Thymus (tissue), 11 donors: ENCODE measurements around the gene RPEL1. TPM values are rescaled to one million over a fixed set of nuclear protein-coding genes. Genes with fewer than 3 reads are reported as not detected.

Source experiments
- DNase-seq, 9 donors: peaks; one replicate each; pipeline ENCODE4 v3.0.0-alpha.2; 2013; ENCODE audit warnings: low spot score in 9 of 9, low read depth in 6 of 9, missing footprints in 1 of 9
- H3K27ac ChIP-seq, 2 donors: one replicate each; pipeline ENCODE4 v1.5.1; 2013; ENCODE audit warnings: control low read depth in 1 of 2, low read depth in 1 of 2, low read length in 1 of 2, mild to moderate bottlenecking in 1 of 2, moderate library complexity in 1 of 2
- H3K27me3 ChIP-seq, 2 donors: one replicate each; pipeline ENCODE4 v1.5.1; 2013; ENCODE audit warnings: low read length in 1 of 2; ENCODE audit not compliant: control insufficient read depth in 2 of 2, insufficient read depth in 1 of 2
- H3K36me3 ChIP-seq, 2 donors: one replicate each; pipeline ENCODE4 v1.5.1; 2013; ENCODE audit warnings: low read length in 1 of 2, mild to moderate bottlenecking in 1 of 2, moderate library complexity in 1 of 2; ENCODE audit not compliant: control insufficient read depth in 2 of 2, insufficient read depth in 2 of 2
- H3K4me1 ChIP-seq, 2 donors: one replicate each; pipeline ENCODE4 v1.5.1; 2013; ENCODE audit warnings: low read length in 2 of 2; ENCODE audit not compliant: control insufficient read depth in 2 of 2, insufficient read depth in 2 of 2
- H3K4me3 ChIP-seq, 2 donors: one replicate each; pipeline ENCODE4 v1.5.1; 2013; ENCODE audit warnings: low read length in 2 of 2, control low read depth in 1 of 2, mild to moderate bottlenecking in 1 of 2
- H3K9me3 ChIP-seq, 2 donors: one replicate each; pipeline ENCODE4 v1.5.1; 2013; ENCODE audit warnings: low read length in 1 of 2, mild to moderate bottlenecking in 1 of 2; ENCODE audit not compliant: control insufficient read depth in 2 of 2, insufficient read depth in 1 of 2
- WGBS: extraction: QIAGEN DNeasy Blood & Tissue Kit; methylation state at CpG from one replicate; pipeline ENCODE4 v1.1.7; 2013; 5-methylcytosine and 5-hydroxymethylcytosine counted together
- polyA plus RNA-seq: library from polyadenylated mRNA; stranded (reverse); fragments of 200-250 nt; gene quantifications from one replicate; pipeline ENCODE4 v1.2.3, GENCODE V29; 2013
- total RNA-seq: library from RNA; stranded (reverse); fragments of 120-200 nt; gene quantifications from one replicate; pipeline ENCODE4 v1.2.4, GENCODE V29; 2013
- donor health status: healthy.

Gene RPEL1
- total and polyA plus RNA-seq, 2 donors, result 0.02 to 0.05 TPM

DNA sequence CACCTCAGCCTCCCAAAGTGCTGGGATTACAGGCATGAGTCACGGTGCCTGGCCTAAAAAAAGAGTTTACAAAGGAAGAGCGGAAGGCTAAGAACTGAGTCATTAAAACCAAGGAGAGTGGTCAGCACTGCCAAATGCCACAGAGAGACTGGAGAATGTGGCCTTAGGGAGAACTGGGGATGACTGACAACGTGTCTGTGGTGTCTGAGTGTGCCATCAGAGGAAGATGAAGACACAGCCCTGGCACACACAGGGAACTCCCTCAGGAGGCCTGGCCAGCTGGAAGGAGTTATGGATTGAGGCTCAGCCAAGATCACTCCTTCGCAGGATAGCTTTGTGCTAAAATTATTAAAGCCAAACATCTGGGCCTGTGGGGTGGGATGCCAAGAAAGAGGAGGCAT, 27.4 kb downstream of the RPEL1 start:
- H3K4me3 ChIP-seq, result no peak overlapping the region
- 84% methylated on average over 4 of the region's 4 CpGs for WGBS

DNA sequence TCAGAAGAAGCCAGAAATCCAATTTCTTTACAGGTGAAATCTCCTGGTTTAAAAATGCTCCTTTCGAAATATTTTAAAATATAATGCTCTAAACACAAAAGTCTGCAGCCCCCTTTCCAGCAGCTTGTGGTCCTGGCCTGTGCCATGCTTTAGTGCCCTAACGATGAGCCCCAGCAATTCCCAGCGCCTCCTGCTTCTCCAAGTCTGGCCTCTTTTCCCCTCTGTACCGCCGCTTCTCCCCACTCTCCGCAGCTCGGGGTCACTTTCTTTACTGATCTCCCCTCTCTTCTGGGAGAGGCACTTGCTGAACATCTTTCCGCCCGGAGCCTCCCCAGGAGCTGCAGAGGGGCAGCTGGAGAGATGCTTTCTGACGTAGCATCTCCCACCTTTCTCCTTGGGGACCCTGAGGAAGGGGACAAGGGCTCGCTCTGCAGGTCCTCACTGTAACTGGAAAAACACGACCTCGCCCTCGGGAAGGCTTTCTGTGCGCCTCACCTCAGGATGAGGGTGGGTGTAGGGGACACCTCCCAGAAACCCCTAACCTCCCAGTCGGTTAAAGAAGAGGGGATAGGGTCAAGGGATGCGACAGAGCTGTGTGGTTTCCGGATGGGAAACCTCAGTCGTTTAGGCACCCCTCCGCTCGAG, 30.7 kb downstream of the RPEL1 start:
- Histone ChIP-seq H3K4me3 (peak overlapping the region in 1 of 2 donors; percentile 47), H3K4me1 (peaks cover 13 to 18% of the 10 kb centered on the region in 2 donors), H3K27ac (no peak overlapping the region), H3K36me3 (no peaks in the 10 kb centered on the region), H3K27me3 (peaks cover 18 to 62% of the 10 kb centered on the region in 2 donors), H3K9me3 (no peaks in the 10 kb centered on the region)
- DNase-seq, result no peak
- 13% methylated on average over 21 of the region's 21 CpGs for WGBS

More for the DNA sequence above, 27.4 kb downstream of the RPEL1 start:
- Histone ChIP-seq H3K27ac (no peak overlapping the region), H3K9me3 (no peaks in the 10 kb centered on the region), H3K4me1 (peaks cover 12 to 13% of the 10 kb centered on the region in 2 donors), H3K27me3 (peaks cover 14 to 36% of the 10 kb centered on the region in 2 donors), H3K36me3 (no peaks in the 10 kb centered on the region)
- no peak for DNase-seq

DNA sequence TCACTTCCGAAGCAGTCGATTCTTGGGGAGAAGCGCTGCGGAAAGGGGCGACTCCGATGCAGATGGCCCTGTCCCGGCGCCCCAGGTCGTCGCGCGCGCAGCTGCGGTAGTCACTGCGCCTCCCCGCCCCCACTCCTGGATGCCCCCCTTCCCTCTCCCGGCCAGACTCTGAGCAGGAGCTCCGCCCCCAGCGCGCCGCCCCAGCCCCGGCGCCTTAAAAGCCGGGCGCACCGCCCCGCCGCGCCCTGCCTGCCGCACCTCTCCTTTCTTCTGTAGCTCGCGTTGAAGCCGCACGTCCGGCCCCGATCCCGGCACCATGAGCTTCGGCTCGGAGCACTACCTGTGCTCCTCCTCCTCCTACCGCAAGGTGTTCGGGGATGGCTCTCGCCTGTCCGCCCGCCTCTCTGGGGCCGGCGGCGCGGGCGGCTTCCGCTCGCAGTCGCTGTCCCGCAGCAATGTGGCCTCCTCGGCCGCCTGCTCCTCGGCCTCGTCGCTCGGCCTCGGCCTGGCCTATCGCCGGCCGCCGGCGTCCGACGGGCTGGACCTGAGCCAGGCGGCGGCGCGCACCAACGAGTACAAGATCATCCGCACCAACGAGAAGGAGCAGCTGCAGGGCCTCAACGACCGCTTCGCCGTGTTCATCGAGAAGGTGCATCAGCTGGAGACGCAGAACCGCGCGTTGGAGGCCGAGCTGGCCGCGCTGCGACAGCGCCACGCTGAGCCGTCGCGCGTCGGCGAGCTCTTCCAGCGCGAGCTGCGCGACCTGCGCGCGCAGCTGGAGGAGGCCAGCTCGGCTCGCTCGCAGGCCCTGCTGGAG, 31.4 kb downstream of the RPEL1 start, which contains the start of gene INA:
Gene INA (plus strand): TSS at position 243 of the 817 bp plus-strand sequence. CDS start 74 bp downstream, at position 317.
- H3K4me1 ChIP-seq, result peaks cover 15 to 21% of the 10 kb centered on the region in 2 donors
- under 1% methylated on average over 105 of the region's 105 CpGs for WGBS
- no peaks in the 10 kb centered on the region for H3K36me3 ChIP-seq
- H3K27me3 ChIP-seq, result peaks cover 18 to 67% of the 10 kb centered on the region in 2 donors
- H3K9me3 ChIP-seq, result no peaks in the 10 kb centered on the region
- H3K27ac ChIP-seq, result no peak within 1 kb of the TSS
- peak in 6 of 9 donors; percentile 19 to 67 (median 37) for DNase-seq
- H3K4me3 ChIP-seq, result peak within 1 kb of the TSS in 1 of 2 donors; percentile 47

DNA sequence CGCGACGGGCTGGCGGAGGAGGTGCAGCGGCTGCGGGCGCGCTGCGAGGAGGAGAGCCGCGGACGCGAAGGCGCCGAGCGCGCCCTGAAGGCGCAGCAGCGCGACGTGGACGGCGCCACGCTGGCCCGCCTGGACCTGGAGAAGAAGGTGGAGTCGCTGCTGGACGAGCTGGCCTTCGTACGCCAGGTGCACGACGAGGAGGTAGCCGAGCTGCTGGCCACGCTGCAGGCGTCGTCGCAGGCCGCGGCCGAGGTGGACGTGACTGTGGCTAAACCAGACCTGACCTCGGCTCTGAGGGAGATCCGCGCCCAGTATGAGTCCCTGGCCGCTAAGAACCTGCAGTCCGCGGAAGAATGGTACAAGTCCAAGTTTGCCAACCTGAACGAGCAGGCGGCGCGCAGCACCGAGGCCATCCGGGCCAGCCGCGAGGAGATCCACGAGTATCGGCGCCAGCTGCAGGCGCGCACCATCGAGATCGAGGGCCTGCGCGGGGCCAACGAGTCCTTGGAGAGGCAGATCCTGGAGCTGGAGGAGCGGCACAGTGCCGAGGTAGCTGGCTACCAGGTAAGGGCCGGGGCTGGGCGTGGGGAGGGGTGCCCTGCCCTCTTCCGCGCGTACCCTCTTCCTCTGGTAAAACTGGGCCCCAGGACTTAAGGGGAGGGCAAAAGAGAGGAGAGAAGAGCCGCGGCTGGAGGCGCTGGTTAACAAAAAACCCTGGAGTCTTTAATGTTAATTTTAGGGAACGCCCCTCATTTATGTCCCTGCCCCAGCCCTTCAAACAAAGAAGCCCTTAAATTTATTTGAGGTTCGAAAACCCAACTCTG, 32.2 kb downstream of the RPEL1 start:
- H3K27me3 ChIP-seq, result peaks cover 18 to 67% of the 10 kb centered on the region in 2 donors
- peaks cover 17 to 21% of the 10 kb centered on the region in 2 donors for H3K4me1 ChIP-seq
- H3K9me3 ChIP-seq, result no peaks in the 10 kb centered on the region
- WGBS, result 11% methylated on average over 76 of the region's 76 CpGs
- peak overlapping the region in 1 of 2 donors; percentile 47 for H3K4me3 ChIP-seq
- H3K36me3 ChIP-seq, result no peaks in the 10 kb centered on the region
- no peak for DNase-seq
- no peak overlapping the region for H3K27ac ChIP-seq

DNA sequence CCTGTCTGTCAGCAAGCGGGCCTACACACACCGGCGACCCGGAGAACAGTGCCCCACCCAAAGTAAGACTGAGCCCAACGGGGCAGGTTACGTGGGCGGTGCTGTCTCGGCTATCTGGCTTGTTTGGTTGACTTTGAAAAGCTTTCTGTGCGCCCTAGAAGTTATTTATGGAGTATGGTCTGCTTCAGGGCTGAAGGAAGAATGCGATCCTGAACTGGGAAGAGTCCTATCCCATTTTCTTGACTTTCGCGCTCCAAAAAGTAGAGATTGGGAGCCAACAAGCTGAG, 32.8 kb downstream of the RPEL1 start:
- no peak for DNase-seq
- Histone ChIP-seq H3K27me3 (peaks cover 18 to 65% of the 10 kb centered on the region in 2 donors), H3K4me3 (no peak overlapping the region), H3K9me3 (no peaks in the 10 kb centered on the region), H3K36me3 (no peaks in the 10 kb centered on the region), H3K4me1 (peaks cover 17 to 21% of the 10 kb centered on the region in 2 donors), H3K27ac (no peak overlapping the region)
- WGBS, result 38% methylated on average over 12 of the region's 12 CpGs

DNA sequence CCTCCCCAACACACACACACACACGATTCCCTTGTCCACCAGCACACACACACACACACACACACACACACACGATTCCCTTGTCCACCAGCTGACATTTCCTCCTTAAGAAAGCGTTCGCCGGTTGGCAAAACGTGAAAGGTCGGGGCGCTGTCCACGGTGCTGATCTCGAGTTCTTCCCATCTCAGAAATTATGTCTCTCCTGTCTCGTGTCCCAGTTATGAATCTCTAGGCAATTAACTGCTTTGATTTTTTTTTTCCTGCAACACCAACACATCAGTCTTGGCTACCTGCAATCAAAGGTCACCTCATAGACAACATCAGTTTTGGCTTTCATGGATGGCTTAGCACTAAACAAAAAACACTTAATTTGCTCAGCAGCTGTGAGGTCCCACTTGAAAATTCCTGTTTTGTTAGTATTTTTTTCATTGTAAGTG, 33.2 kb downstream of the RPEL1 start:
- H3K27ac ChIP-seq, result no peak overlapping the region
- H3K27me3 ChIP-seq, result peaks cover 18 to 65% of the 10 kb centered on the region in 2 donors
- DNase-seq, result peak; percentile 21 to 75 (median 51)
- no peaks in the 10 kb centered on the region for H3K36me3 ChIP-seq
- H3K4me3 ChIP-seq, result no peak overlapping the region
- H3K4me1 ChIP-seq, result peaks cover 17 to 21% of the 10 kb centered on the region in 2 donors
- H3K9me3 ChIP-seq, result no peaks in the 10 kb centered on the region
- 8% methylated on average over 11 of the region's 11 CpGs for WGBS

DNA sequence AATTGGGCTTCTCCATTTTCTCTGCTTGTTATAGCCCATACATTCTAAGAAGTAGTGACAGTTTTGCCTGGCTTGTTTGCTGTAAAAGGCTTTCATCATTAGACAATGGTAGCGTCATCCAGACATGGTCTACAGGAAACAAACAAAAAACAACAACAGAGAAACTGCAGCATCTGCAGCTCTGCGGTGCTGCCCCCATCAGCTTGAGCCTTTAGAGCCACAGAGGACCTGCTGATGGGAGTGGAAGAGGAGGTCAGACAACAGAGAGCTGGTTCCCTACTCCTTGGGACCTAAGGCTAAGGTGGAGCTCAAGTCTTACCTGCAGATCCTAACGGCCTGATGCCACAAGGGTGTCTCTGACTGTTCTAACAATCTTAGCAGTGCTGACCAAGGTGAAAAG, 34.3 kb downstream of the RPEL1 start:
- Histone ChIP-seq H3K4me3 (no peak overlapping the region), H3K36me3 (no peaks in the 10 kb centered on the region), H3K27me3 (peaks cover 18 to 61% of the 10 kb centered on the region in 2 donors), H3K9me3 (no peaks in the 10 kb centered on the region), H3K4me1 (peaks cover 17 to 21% of the 10 kb centered on the region in 2 donors), H3K27ac (no peak overlapping the region)
- WGBS, result 75% methylated on average over 3 of the region's 3 CpGs
- DNase-seq, result no peak

DNA sequence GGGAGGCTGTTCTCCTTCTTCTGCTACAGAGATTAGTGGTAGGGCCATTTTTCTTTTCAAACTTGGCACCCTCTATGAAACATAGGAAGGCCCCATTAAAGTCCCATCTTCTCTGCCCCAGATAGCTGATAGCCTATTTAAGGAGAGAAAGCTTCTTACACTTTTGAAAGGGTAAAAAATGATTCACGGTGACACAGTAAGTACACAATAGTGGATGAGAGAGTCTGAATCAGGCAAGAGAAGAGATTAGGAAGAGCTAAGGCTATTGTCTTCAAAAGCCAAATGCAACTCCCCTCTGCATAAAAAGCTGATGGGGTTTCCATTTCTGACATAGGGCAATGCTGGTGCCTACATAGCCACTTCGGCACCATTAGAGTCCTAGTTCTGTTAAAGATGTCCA, 34.8 kb downstream of the RPEL1 start:
- Histone ChIP-seq H3K4me3 (no peak overlapping the region), H3K27me3 (peaks cover 18 to 56% of the 10 kb centered on the region in 2 donors), H3K36me3 (no peaks in the 10 kb centered on the region)

More for the DNA sequence above, 34.8 kb downstream of the RPEL1 start:
- H3K27ac ChIP-seq, result no peak overlapping the region
- WGBS, result 96% methylated on average over 2 of the region's 2 CpGs
- no peaks in the 10 kb centered on the region for H3K9me3 ChIP-seq
- H3K4me1 ChIP-seq, result peaks cover 17 to 21% of the 10 kb centered on the region in 2 donors
- no peak for DNase-seq
